Uterus (tissue), 4 donors: ENCODE data around the gene MGAT4B. TPM values are rescaled to one million over a fixed set of nuclear protein-coding genes. Genes with fewer than 3 reads are reported as not detected.

Experiments used
- DNase-seq, 2 donors: peaks; one replicate each; pipeline ENCODE4 v3.0.0-alpha.2; 2019 to 2020
- H3K27ac ChIP-seq, 2 donors: fragments of 200-600 bp; sonication (generic); 1 replicate in 1 of 2; 2 replicates in 1 of 2; pipeline ENCODE4 v1.5.1; 2016 to 2018
- H3K27me3 ChIP-seq, 2 donors: fragments of 200-600 bp; sonication (generic); one replicate each; pipeline ENCODE4 v1.5.1; 2018 to 2019; ENCODE audit warnings: control low read depth in 1 of 2
- H3K36me3 ChIP-seq, 2 donors: fragments of 200-600 bp; sonication (generic); one replicate each; pipeline ENCODE4 v1.5.1; 2019; ENCODE audit warnings: control low read depth in 1 of 2
- H3K4me1 ChIP-seq, 2 donors: fragments of 200-600 bp; sonication (generic); one replicate each; pipeline ENCODE4 v1.5.1; 2018 to 2019; ENCODE audit warnings: control low read depth in 1 of 2
- H3K4me3 ChIP-seq, 2 donors: fragments of 200-600 bp; sonication (generic); 1 replicate in 1 of 2; 2 replicates in 1 of 2; pipeline ENCODE4 v1.5.1; 2018 to 2019; ENCODE audit warnings: mild to moderate bottlenecking in 1 of 2
- H3K9me3 ChIP-seq, 2 donors: fragments of 200-600 bp; sonication (generic); one replicate each; pipeline ENCODE4 v1.5.1; 2019; ENCODE audit warnings: control low read depth in 1 of 2
- CTCF ChIP-seq, 4 experiments: fragments of 200-600 bp in 2 of 4; fragments of 450-650 bp in 2 of 4; sonication (generic) in 2 of 4; IDR thresholded peaks; one replicate each; pipeline ENCODE4 v1.5.1; 2016 to 2019; ENCODE audit warnings: antibody characterized with exemption in 4 of 4, mild to moderate bottlenecking in 2 of 4, moderate library complexity in 1 of 4
- POLR2A ChIP-seq, 2 donors: fragments of 450-650 bp; IDR thresholded peaks; one replicate each; pipeline ENCODE4 v1.6.1; 2016; ENCODE audit warnings: antibody characterized with exemption in 2 of 2, mild to moderate bottlenecking in 1 of 2, moderate library complexity in 1 of 2
- intact Hi-C: fragments of 100-400 bp; cut with DNase I; formaldehyde crosslinking; loops from one replicate; pipeline ENCODE4 v1.15.1; 2023; ENCODE audit warnings: low total_unique reads
- total RNA-seq, 4 donors: library from RNA; depleted of rRNA in 3 of 4; stranded (reverse); fragments of >200 nt in 3 of 4; gene quantifications; one replicate each; pipeline versions ENCODE4 v1.1.0 to v1.2.4, GENCODE V29; 2014 to 2023
- donor health status: DM: yes; HTN: yes; CAD: no.

Gene MGAT4B
- total RNA-seq, 4 donors from 2014 or later: 31.8 to 87.4 (median 66.4) TPM

- H3K4me3 ChIP-seq: no peak overlapping the region
- H3K27me3 ChIP-seq: no peaks in the 10 kb centered on the region
- peaks cover 0 to 11% of the 10 kb centered on the region in 2 donors for H3K4me1 ChIP-seq
- intact Hi-C loops: no loop called here
- H3K9me3 ChIP-seq: no peaks in the 10 kb centered on the region
- TF ChIP-seq CTCF (IDR thresholded peaks at IDR 0.05): no peak
- no peak for TF ChIP-seq POLR2A (IDR thresholded peaks at IDR 0.05)
- peak overlapping the region; percentile 53 to 72 for H3K27ac ChIP-seq
- no peak for DNase-seq
- no peaks in the 10 kb centered on the region for H3K36me3 ChIP-seq
These were observed 40.5 kb downstream of the MGAT4B start for GRCh38 chr5:179766021-179766725.

GRCh38 chr5:179765400-179765799, 41.3 kb downstream of the MGAT4B start:
- no peak overlapping the region for H3K4me3 ChIP-seq
- peak overlapping the region; percentile 53 to 72 for H3K27ac ChIP-seq
- H3K9me3 ChIP-seq: no peaks in the 10 kb centered on the region
- intact Hi-C loops: no loop called here
- H3K27me3 ChIP-seq: no peaks in the 10 kb centered on the region
- DNase-seq: no peak
- H3K4me1 ChIP-seq: peaks cover 0 to 11% of the 10 kb centered on the region in 2 donors
- H3K36me3 ChIP-seq: no peaks in the 10 kb centered on the region
- TF ChIP-seq CTCF (IDR thresholded peaks at IDR 0.05) (no peak), POLR2A (IDR thresholded peaks at IDR 0.05) (no peak)

- peak overlapping the region; percentile 63 to 72 for H3K27ac ChIP-seq
- intact Hi-C loops: no loop called here
- no peak overlapping the region for H3K4me3 ChIP-seq
- H3K9me3 ChIP-seq: no peaks in the 10 kb centered on the region
- peaks cover 0 to 11% of the 10 kb centered on the region in 2 donors for H3K4me1 ChIP-seq
- no peaks in the 10 kb centered on the region for H3K27me3 ChIP-seq
- no peaks in the 10 kb centered on the region for H3K36me3 ChIP-seq
- TF ChIP-seq POLR2A (IDR thresholded peaks at IDR 0.05): no peak
- no peak for TF ChIP-seq CTCF (IDR thresholded peaks at IDR 0.05)
- no peak for DNase-seq
These were observed 42.6 kb downstream of the MGAT4B start for GRCh38 chr5:179764056-179764455.

- H3K4me3 ChIP-seq: no peak overlapping the region
- peak; percentile 67 to 81 for DNase-seq
- H3K9me3 ChIP-seq: no peaks in the 10 kb centered on the region
- H3K27me3 ChIP-seq: no peaks in the 10 kb centered on the region
- intact Hi-C loops: no loop called here
- TF ChIP-seq CTCF (IDR thresholded peaks at IDR 0.05) (peak; percentile 86 to 92 (median 90)), POLR2A (IDR thresholded peaks at IDR 0.05) (no peak)
- peaks cover 0 to 11% of the 10 kb centered on the region in 2 donors for H3K4me1 ChIP-seq
- no peaks in the 10 kb centered on the region for H3K36me3 ChIP-seq
- peak overlapping the region; percentile 63 to 72 for H3K27ac ChIP-seq
These were observed 43.3 kb downstream of the MGAT4B start for GRCh38 chr5:179763215-179763945.

GRCh38 chr5:179762781-179763176, 43.9 kb downstream of the MGAT4B start:
- Histone ChIP-seq H3K27me3 (no peaks in the 10 kb centered on the region), H3K27ac (peak overlapping the region; percentile 63 to 72), H3K4me1 (peaks cover 0 to 11% of the 10 kb centered on the region in 2 donors), H3K4me3 (no peak overlapping the region), H3K9me3 (no peaks in the 10 kb centered on the region), H3K36me3 (no peaks in the 10 kb centered on the region)
- DNase-seq: no peak
- intact Hi-C loops: no loop called here
- TF ChIP-seq POLR2A (IDR thresholded peaks at IDR 0.05) (no peak), CTCF (IDR thresholded peaks at IDR 0.05) (no peak)
